ENCODE results near the gene PTCSC3.

Gene PTCSC3

DNA sequence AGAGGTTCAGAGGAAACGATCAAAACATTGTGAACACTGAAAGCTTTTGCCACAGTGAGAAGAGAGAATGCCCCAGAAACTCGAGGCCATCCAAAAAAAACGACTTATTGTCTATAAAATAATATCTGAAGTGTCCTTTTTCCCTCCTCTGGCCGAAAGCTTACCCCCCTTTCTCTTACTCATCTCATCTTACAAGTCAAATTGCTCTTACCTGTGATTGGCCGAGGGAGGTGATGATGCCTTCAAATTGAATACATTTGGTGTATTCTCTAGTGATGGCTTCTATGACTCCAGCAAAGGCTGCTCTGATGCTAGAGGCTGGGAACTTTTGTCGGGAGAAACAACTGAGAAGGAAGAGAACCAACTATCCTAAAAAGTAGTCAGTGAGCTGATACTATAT is 90.7 kb downstream of the PTCSC3 start:
- no peak for DNase-seq (ENCODE audit: low read depth in 2 of 2)

All from stimulated activated CD4-positive, alpha-beta T cell treated with anti-CD3 and anti-CD28 coated beads, Interleukin-1b, Interleukin-23, amount 100 ng/mL, for 1 hour (primary cell).